IPS-NIHi11 (cell line): Measurements from ENCODE around the gene CENPVL1.
"Not testable (repeated sequence)": the region's sequence is repeated elsewhere in the genome, so short reads cannot be mapped to it uniquely, and the experiment has no call there.

Experiments used
- DNase-seq: peaks from one replicate; pipeline ENCODE4 v3.0.0; 2012; ENCODE audit warnings: mixed read lengths, low spot score

The CENPVL1 gene

GRCh38 chrX:51710277-51711164 lies at the start of gene CENPVL1:
Gene CENPVL1, plus strand, starts transcription at chrX:51710512. Its CDS starts 0 bp downstream, at chrX:51710512.
- not testable (repeated sequence) for DNase-seq

GRCh38 chrX:51665981-51666380 lies 44.3 kb upstream of the CENPVL1 start:
- DNase-seq = no peak

- DNase-seq = not testable (repeated sequence)
Measured at GRCh38 chrX:51679689-51680433, 30.5 kb upstream of the CENPVL1 start.

- DNase-seq = not testable (repeated sequence)
Measured at GRCh38 chrX:51681808-51682719, 28.2 kb upstream of the CENPVL1 start.

- DNase-seq = not testable (repeated sequence)
Measured at GRCh38 chrX:51682720-51683062, 27.6 kb upstream of the CENPVL1 start, which contains the start of gene CENPVL2. Gene CENPVL2, minus strand, starts transcription at chrX:51682831. Its CDS starts 0 bp downstream, at chrX:51682831.

GRCh38 chrX:51694254-51694653 lies 16.1 kb upstream of the CENPVL1 start:
- DNase-seq = no peak

- no peak for DNase-seq
Measured at GRCh38 chrX:51697397-51697796, 12.9 kb upstream of the CENPVL1 start.

- not testable (repeated sequence) for DNase-seq
Measured at GRCh38 chrX:51712943-51713647, 2.8 kb downstream of the CENPVL1 start.

GRCh38 chrX:51728202-51728601 lies 17.9 kb downstream of the CENPVL1 start:
- no peak for DNase-seq

- no peak for DNase-seq
Measured at GRCh38 chrX:51737091-51737490, 26.8 kb downstream of the CENPVL1 start.

- peak; percentile 43 for DNase-seq
Measured at GRCh38 chrX:51742586-51742985, 32.3 kb downstream of the CENPVL1 start.

GRCh38 chrX:51743179-51743957 lies 33.1 kb downstream of the CENPVL1 start, which contains the start of gene GSPT2:
Gene GSPT2, plus strand, starts transcription at chrX:51743442. Its CDS starts 185 bp downstream, at chrX:51743627.
- peak; percentile 43 for DNase-seq

- no peak for DNase-seq
Measured at GRCh38 chrX:51747671-51748070, 37.4 kb downstream of the CENPVL1 start.

GRCh38 chrX:51759055-51759839 lies 48.9 kb downstream of the CENPVL1 start:
- peak; percentile 18 for DNase-seq

GRCh38 chrX:51760657-51761056 lies 50.3 kb downstream of the CENPVL1 start:
- DNase-seq = no peak
